ENCODE results near the gene KRT71.

DNA sequence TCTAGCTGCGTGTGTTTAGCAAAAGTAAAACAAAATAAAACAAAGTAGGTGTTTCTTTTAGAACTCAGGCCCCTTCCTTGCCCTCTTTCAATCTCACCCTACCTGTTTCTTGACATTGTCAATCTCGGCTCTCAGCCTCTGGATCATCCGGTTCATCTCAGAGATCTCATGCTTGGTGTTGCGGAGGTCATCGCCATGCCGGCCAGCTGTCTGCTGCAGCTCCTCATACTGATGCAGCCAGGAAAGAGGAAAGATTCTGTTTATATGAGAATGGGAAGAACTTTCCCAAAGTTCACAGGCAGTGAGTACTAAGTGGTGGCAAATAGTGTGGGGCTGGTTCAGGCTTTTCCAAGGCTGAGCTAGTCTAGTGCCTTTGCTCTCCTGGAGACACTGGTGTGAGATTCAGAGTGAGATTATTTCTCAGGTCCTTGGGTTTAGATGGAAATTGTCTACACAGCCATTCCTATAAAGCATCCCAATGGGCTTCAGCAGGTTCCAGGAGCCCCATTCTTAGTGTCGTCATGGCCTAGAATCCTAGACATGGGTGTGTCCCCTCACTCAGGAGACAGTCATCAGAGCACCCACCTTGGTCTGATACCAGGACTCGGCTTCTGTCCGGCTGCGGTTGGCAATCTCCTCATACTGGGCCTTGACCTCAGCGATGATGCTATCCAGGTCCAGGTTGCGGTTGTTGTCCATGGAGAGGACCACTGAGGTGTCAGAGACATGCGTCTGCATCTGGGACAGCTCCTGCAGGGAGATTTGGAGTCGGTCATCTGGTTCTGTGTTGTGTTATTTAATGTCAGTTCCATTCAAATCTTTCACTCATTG lies 35.7 kb downstream of the KRT71 start:
- TF ChIP-seq SIN3A (IDR thresholded peaks at IDR 0.05; ENCODE audit: borderline replicate concordance, insufficient read depth, low read depth, low read length) (no peak), POLR2AphosphoS5 (IDR thresholded peaks at IDR 0.05; ENCODE audit: low read depth, low read length) (no peak), REST (IDR thresholded peaks at IDR 0.05; ENCODE audit: insufficient read depth in 1 of 2, low read depth in 2 of 2, low read length in 1 of 2) (no peak)
- TF ChIP-seq, protein P1, sequence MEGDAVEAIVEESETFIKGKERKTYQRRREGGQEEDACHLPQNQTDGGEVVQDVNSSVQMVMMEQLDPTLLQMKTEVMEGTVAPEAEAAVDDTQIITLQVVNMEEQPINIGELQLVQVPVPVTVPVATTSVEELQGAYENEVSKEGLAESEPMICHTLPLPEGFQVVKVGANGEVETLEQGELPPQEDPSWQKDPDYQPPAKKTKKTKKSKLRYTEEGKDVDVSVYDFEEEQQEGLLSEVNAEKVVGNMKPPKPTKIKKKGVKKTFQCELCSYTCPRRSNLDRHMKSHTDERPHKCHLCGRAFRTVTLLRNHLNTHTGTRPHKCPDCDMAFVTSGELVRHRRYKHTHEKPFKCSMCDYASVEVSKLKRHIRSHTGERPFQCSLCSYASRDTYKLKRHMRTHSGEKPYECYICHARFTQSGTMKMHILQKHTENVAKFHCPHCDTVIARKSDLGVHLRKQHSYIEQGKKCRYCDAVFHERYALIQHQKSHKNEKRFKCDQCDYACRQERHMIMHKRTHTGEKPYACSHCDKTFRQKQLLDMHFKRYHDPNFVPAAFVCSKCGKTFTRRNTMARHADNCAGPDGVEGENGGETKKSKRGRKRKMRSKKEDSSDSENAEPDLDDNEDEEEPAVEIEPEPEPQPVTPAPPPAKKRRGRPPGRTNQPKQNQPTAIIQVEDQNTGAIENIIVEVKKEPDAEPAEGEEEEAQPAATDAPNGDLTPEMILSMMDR (IDR thresholded peaks at IDR 0.05): no peak

All from Panc1 (cell line).